ENCODE results near the gene DMD.

DMD gene

DNA sequence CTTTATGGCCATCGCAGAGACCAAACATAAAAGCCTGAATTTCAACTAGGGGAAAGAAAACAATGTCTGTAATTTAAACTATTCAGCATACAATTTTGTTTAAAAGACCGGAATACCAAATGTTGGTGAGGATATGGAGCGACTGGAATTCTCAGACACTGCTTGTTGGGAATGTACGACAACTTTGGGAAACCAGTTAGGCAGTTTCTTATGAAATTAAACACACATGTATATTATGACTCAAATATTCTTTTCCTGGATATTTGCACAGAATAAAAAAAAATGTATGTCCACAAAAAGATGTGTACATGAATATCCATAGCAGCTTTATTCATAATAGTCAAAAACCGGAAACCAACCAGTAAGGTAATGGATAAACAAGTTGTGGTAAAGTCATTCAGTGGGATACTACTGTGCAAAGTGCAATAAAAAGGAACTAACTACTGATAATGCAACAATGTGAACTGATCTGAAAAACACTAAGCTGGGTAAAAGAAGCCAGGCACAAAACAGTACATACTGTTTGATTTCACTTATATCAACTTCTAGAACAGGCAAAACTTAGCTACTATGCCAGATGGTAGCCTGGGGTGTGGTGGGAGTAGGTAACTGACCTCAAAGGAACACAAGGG lies 1986.9 kb downstream of the DMD start:
- Histone ChIP-seq H3K27ac (ENCODE audit: low read length) (peak overlapping the region; percentile 51), H3K9me3 (ENCODE audit: insufficient read depth, low read length) (no peaks in the 10 kb centered on the region), H3K9ac (ENCODE audit: low read length) (peak overlapping the region; percentile 27; the same call in 1 of the 2 replicates), H2AFZ (ENCODE audit: low read depth, low read length) (no peak overlapping the region), H3K4me3 (ENCODE audit: low read length) (no peak overlapping the region), H3K36me3 (replicated peaks; ENCODE audit: low read depth, low read length) (peaks cover 31% of the 10 kb centered on the region), H3K27me3 (ENCODE audit: low read depth, low read length) (no peaks in the 10 kb centered on the region), H3K79me2 (ENCODE audit: low read length) (peaks cover 71% of the 10 kb centered on the region), H3K4me1 (ENCODE audit: low read length) (peaks cover 51% of the 10 kb centered on the region), H3K4me2 (ENCODE audit: low read length) (peak overlapping the region; percentile 47), H4K20me1 (ENCODE audit: insufficient read depth, low read length) (peaks cover 9% of the 10 kb centered on the region; the same call in 1 of the 2 replicates)
- TF ChIP-seq, protein P1, sequence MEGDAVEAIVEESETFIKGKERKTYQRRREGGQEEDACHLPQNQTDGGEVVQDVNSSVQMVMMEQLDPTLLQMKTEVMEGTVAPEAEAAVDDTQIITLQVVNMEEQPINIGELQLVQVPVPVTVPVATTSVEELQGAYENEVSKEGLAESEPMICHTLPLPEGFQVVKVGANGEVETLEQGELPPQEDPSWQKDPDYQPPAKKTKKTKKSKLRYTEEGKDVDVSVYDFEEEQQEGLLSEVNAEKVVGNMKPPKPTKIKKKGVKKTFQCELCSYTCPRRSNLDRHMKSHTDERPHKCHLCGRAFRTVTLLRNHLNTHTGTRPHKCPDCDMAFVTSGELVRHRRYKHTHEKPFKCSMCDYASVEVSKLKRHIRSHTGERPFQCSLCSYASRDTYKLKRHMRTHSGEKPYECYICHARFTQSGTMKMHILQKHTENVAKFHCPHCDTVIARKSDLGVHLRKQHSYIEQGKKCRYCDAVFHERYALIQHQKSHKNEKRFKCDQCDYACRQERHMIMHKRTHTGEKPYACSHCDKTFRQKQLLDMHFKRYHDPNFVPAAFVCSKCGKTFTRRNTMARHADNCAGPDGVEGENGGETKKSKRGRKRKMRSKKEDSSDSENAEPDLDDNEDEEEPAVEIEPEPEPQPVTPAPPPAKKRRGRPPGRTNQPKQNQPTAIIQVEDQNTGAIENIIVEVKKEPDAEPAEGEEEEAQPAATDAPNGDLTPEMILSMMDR (IDR thresholded peaks at IDR 0.05; ENCODE audit: low read depth, low read length) = no peak
- no peak for TF ChIP-seq EZH2phosphoT487 (IDR thresholded peaks at IDR 0.05; ENCODE audit: low read depth)

DNA sequence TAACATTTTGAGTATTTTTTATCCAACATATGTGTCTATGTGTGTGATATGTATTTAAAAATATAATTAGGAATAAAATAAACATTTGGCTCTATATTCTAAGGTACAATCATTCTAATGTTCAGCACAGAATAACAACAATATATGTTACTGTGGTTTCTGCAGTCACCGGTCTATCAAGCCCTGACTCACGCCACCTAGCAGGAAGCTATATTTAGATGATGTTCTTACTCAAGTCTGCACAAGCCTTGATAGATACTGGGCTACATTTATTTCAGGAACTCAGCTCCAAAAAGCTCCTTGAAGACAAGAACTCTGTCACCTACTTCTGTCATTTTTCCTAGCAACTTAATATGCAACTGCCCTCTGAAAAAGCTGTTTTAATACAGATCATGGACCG lies 1987.5 kb downstream of the DMD start:
- no peak overlapping the region for H3K4me3 ChIP-seq (ENCODE audit: low read length)
- peaks cover 31% of the 10 kb centered on the region for H3K36me3 ChIP-seq (replicated peaks; ENCODE audit: low read depth, low read length)
- H2AFZ ChIP-seq (ENCODE audit: low read depth, low read length) = no peak overlapping the region
- peaks cover 48% of the 10 kb centered on the region for H3K4me1 ChIP-seq (ENCODE audit: low read length)
- H3K4me2 ChIP-seq (ENCODE audit: low read length) = peak overlapping the region; percentile 38
- no peaks in the 10 kb centered on the region for H3K9me3 ChIP-seq (ENCODE audit: insufficient read depth, low read length)
- H3K27ac ChIP-seq (ENCODE audit: low read length) = peak overlapping the region; percentile 51; the same call in 1 of the 2 replicates
- H3K27me3 ChIP-seq (ENCODE audit: low read depth, low read length) = no peaks in the 10 kb centered on the region
- H3K79me2 ChIP-seq (ENCODE audit: low read length) = peaks cover 77% of the 10 kb centered on the region
- peaks cover 9% of the 10 kb centered on the region; the same call in 1 of the 2 replicates for H4K20me1 ChIP-seq (ENCODE audit: insufficient read depth, low read length)
- no peak for TF ChIP-seq EZH2phosphoT487 (IDR thresholded peaks at IDR 0.05; ENCODE audit: low read depth)
- TF ChIP-seq, protein P1 (IDR thresholded peaks at IDR 0.05; ENCODE audit: low read depth, low read length) = peak; percentile 9; the same call in 1 of the 2 replicates
- no peak overlapping the region for H3K9ac ChIP-seq (ENCODE audit: low read length)

DNA sequence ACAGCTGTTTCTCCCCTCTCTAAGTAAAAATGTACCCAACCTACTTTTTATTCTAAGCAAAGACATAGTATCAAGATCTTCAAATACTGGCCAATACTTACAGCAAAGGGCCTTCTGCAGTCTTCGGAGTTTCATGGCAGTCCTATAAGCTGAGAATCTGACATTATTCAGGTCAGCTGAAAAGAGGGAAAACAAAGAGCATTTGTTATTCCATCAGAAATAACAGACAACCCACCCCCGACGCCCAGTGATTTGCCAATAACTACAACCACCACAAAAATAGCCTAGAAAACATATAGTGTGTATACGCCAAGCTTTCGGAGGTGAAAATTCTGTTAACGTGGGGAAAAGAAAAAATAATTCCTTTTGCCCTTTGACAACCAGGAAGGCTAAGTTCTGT lies 1988.4 kb downstream of the DMD start:
- no peak overlapping the region for H3K4me2 ChIP-seq (ENCODE audit: low read length)
- H3K9me3 ChIP-seq (ENCODE audit: insufficient read depth, low read length) = no peaks in the 10 kb centered on the region
- peaks cover 31% of the 10 kb centered on the region for H3K36me3 ChIP-seq (replicated peaks; ENCODE audit: low read depth, low read length)
- H3K4me1 ChIP-seq (ENCODE audit: low read length) = peaks cover 48% of the 10 kb centered on the region
- H3K27ac ChIP-seq (ENCODE audit: low read length) = no peak overlapping the region
- no peak overlapping the region for H3K9ac ChIP-seq (ENCODE audit: low read length)
- H3K79me2 ChIP-seq (ENCODE audit: low read length) = peaks cover 78% of the 10 kb centered on the region
- no peak overlapping the region for H2AFZ ChIP-seq (ENCODE audit: low read depth, low read length)
- TF ChIP-seq, protein P1 (IDR thresholded peaks at IDR 0.05; ENCODE audit: low read depth, low read length) = no peak
- TF ChIP-seq EZH2phosphoT487 (IDR thresholded peaks at IDR 0.05; ENCODE audit: low read depth) = no peak
- H4K20me1 ChIP-seq (ENCODE audit: insufficient read depth, low read length) = peaks cover 12% of the 10 kb centered on the region; the same call in 1 of the 2 replicates
- no peak overlapping the region for H3K4me3 ChIP-seq (ENCODE audit: low read length)
- no peaks in the 10 kb centered on the region for H3K27me3 ChIP-seq (ENCODE audit: low read depth, low read length)

DNA sequence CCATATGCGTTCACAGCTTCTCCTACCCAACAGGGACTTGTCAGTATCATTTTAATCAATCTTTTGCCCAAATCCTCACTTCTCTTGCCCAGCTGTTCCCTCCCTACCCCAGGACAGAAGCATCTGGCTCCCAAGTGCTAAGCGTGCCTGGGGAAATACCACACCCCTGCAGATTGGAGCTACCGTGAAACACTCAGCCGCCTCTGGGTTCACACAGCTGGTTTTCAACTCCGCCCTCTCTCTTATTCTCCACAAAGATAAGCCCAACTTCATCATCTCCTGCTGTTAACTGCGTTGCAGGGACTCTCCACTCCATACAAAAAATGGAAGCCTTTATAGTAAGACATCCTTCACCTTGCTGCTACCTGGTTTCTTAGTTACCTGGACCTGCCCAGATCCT lies 1992.2 kb downstream of the DMD start:
- Histone ChIP-seq H3K36me3 (replicated peaks; ENCODE audit: low read depth, low read length) (peaks cover 20% of the 10 kb centered on the region), H3K9ac (ENCODE audit: low read length) (no peak overlapping the region), H3K79me2 (ENCODE audit: low read length) (peaks cover 69% of the 10 kb centered on the region), H3K27ac (ENCODE audit: low read length) (no peak overlapping the region), H3K27me3 (ENCODE audit: low read depth, low read length) (no peaks in the 10 kb centered on the region), H3K4me2 (ENCODE audit: low read length) (no peak overlapping the region), H2AFZ (ENCODE audit: low read depth, low read length) (no peak overlapping the region), H4K20me1 (ENCODE audit: insufficient read depth, low read length) (peaks cover 30% of the 10 kb centered on the region; the same call in 1 of the 2 replicates), H3K4me3 (ENCODE audit: low read length) (no peak overlapping the region), H3K9me3 (ENCODE audit: insufficient read depth, low read length) (no peaks in the 10 kb centered on the region), H3K4me1 (ENCODE audit: low read length) (peaks cover 52% of the 10 kb centered on the region)
- TF ChIP-seq, protein P1 (IDR thresholded peaks at IDR 0.05; ENCODE audit: low read depth, low read length) = no peak
- TF ChIP-seq EZH2phosphoT487 (IDR thresholded peaks at IDR 0.05; ENCODE audit: low read depth) = no peak

All from OCI-LY3 (cell line).